HG02642 (cell line): ENCODE data around the gene AHSA1.
A peak's percentile ranks its signal among the peaks of the same experiment; 100 is the strongest.

Experiments
- ATAC-seq: cut with Tn5 transposase; IDR thresholded peaks from one replicate; pipeline ENCODE4 v1.9.1; 2021; ENCODE audit warnings: mild to moderate bottlenecking; ENCODE audit not compliant: unreplicated experiment, poor library complexity

AHSA1 gene

GRCh38 chr14:77470224-77470870 is 12.5 kb downstream of the AHSA1 start:
- ATAC-seq: no peak

DNA sequence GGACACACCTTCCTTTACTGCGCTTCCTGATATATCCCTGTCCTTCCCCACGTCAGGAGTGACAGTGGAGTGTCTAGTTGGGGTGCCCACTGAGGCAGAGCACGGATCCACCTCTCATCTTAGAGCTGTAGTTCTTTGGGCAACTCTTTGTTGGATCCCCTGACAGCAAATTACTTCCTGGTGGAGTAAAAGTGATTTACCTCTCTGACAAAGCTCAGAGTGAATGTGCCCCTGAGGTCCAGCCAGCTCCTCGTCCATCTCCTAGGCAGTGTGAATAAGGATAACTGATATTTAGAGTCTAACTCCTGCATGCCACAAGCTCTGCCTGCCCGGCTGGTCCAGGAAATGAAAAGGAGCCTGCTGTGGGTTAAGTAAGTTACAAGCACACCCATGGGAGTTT is 16.0 kb downstream of the AHSA1 start:
- no peak for ATAC-seq

GRCh38 chr14:77474479-77475177 is 16.7 kb downstream of the AHSA1 start:
- ATAC-seq: no peak

DNA sequence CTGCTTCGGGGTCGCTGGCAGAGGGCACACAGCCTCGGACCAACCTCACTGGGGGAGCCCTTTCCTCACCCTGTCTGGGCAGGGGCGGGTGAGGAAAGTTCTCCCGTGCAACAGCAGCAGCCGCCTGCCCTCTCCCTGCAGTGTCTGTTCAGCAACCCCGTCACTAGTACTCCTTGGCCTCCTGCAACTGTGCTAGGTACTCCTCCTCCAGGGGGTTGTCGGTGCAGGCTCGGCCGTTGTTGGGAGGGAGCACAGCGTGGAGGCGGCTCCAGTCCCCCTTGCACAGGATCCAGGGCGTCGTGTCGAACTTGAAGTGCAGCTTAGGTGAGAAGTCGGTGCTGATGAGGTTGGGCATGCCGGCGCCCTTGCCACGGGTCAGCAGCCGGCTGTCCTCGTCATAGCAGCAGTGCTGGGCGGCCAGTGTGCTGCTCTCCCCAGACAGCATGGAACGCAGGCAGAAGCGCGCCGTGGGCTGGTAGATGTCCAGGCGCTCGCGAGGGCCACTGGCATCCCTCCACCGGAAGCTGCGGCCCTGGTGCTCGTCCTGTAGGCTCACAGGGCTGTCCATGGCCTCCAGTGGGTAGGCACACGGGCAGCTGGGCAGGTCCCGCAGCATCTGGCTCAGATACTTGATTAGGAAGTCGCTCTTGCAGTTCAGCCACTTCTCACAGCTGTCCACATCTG is 17.7 kb downstream of the AHSA1 start:
- no peak for ATAC-seq

GRCh38 chr14:77478029-77478428 is 20.1 kb downstream of the AHSA1 start:
- ATAC-seq: no peak

DNA sequence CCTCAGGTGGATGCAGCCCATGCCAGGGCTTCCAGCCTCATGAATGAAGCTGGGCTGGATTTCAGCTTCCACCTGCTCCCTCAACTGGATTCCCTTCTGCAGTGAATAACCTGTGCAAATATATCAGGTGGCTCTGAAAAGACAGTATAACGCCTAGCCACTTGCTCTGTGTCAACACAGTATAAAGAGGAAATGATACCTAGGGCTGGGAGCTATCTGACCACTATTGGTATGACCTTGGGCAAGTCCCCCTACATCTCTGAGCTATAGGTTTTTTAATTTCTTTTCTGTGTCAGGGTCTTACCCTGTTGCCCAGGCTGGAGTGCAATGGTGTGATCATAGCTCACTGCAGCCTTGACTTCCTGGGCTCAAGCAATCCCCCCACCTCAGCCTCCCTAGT is 20.9 kb downstream of the AHSA1 start:
- peak; percentile 86 for ATAC-seq

- ATAC-seq: no peak
These were observed 24.5 kb downstream of the AHSA1 start for GRCh38 chr14:77482422-77482821.

DNA sequence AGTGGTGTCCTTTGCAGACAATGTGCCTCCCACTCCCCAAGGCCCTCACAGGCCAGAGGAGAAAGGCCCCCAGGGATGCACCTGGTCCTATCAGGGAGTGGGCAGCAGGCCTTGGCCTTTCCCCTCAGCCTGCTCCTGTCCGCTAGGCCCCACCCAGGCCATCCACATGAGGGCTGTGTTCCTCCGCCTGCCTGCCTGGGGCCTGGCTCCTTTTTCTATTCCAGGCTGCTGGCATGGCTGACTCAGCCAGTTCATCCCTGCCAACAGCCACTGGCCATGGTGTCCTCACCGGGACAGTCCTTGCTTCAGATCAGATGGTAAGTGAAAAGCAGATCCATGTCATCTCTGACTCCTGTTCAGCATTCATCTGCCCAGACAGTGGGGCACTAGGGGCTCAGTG is 27.4 kb downstream of the AHSA1 start:
- no peak for ATAC-seq

DNA sequence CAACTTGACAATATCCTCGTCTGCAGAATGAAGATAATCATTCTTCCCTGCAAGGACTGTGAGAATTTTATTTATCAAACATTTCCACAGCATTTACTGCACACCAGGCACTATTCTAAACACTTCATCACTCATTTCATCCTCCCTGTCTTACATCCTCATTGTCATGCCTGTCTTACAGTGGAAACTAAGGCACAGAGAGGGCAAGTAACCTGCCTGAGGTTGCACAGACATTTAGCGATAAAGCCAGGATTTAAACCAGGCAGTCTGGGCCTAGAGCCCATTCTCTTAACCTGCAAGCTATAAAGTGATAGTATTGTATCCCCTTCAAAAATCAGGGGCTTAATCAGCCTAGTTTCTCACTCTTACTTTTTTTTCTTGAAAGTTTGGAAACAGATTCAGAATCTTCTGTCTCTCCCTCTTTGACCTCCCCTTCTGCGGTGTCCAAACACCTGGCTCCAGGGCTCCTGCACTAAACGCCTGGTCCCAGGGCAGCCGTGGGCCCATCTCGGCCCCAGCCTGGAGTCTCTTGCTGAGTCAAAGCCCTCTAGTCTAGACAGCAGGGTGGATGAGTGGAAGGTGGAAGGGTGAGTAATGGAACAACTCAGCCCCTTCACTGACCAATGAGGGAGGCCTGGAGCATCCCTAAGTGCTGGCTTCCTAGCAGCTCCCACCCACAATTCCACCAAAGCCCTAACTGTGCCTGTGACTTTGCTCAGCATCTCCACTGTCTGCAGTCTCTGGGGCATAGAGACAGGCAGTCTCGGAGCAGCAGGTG is 28.2 kb downstream of the AHSA1 start:
- ATAC-seq: no peak

DNA sequence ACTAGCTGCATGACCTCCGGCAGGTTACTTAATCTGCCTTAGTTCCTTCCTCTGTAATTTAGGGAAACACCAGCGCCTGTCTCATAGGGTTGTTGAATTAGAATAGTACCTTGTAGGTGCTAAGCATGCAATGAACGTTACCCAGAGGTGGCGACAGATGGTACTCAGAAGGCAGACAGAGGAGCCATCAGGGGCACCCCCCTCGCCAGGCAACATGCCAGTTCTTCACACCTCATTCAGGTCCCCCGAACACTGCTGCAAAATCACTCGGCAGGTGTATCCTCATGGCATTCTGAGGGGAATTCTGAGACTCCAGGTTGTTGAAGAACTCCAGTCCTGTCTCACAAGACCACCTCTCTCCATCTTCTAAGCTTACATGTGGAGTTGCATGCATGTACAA is 30.7 kb downstream of the AHSA1 start:
- ATAC-seq: no peak

DNA sequence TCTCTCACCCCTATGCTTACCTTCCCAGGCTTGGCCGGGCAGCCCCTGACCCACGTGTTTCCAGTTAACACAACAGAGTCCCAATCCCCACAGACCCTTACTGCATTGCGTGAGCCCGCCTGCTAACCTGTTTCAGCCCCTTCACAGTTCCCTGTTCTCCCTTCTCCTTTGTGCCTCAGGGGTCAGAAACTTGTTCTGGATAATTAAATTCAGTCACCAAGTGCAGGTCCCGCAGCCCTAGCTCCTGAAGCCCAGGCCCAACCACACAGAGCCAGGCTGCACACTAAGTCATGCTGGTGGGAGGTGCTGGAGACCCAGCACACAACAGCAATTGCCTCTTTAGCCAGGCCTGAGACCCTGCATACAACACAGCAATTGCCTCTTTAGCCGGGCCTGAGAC is 31.1 kb downstream of the AHSA1 start:
- no peak for ATAC-seq

GRCh38 chr14:77490347-77490986 is 32.6 kb downstream of the AHSA1 start:
- no peak for ATAC-seq

- ATAC-seq: no peak
These were observed 33.2 kb downstream of the AHSA1 start for GRCh38 chr14:77491056-77491455.

- ATAC-seq: no peak
These were observed 37.4 kb downstream of the AHSA1 start for GRCh38 chr14:77495334-77495733.

DNA sequence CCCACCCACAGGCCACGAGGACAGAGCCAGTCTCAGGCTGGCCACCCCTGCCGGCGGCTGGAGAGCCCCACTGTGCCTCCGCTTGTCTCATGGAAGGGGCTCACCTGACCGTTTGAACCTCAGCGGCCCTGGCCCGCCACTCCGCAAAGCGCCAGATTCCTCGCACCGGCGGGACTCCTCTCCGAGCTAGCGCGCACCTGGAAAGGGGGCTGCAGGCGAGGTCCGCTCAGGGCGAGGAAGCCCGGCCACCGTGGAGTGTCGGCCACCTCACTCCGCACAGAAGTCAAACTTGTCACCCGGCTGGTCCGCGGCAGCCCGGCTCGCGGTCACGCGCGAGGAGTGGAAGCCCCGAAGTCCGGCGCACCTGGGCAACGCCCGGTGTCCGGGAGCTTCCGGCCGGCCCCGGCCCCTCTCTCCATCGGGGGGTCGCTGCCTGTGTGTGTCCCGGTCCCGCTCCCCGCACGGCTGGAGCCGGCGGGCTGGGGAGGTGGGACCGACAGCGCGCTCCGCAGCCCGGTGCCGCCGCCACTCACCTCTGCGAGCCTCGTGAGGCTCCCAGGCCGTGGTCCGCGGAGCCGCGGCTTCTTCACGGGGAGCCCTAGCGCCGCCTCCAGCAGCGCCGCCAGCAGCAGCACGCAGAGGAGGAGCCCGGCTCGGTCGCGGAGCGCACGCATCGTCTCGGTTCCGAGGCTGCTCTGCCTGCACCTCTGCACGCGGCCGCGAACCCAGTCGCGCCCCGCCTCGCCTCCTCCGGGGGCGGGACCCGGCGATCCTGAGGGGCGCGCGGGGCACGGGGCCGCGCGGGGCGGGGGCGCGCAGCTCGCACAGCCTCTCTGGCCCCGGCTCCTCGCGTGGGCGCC is 40.5 kb downstream of the AHSA1 start, which contains the start of gene ISM2:
ISM2 (minus strand) TSS at position 697 of the 860 bp plus-strand sequence; CDS start at position 674, 23 bp downstream.
- ATAC-seq: peak; percentile 65

DNA sequence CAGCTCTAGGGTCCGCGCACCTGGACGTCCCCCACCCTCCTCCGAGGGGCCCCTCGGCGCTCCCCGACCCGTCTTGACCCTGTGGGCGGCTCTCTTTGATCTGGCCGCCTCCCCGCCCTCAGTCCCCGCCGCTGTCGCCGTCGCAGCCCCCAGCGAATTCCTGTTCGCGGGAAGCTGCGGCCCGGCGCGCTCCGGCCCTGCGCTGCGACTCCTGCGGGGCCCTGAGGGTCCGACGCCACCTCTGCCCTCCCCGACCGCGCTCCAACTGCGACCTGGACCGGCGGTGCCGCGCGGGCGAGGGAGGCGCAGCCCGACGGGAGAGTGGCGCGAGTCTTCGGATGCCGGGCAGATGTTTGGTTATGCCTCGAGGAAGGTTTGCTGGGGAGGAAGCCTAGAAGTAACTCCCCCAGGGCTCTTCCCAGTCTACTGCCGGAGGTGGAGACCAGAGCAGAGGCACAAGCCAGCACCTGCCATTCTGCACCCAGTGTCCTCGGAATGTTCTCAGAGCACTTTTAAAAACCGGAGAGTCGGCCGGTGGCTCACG is 41.2 kb downstream of the AHSA1 start:
- ATAC-seq: peak; percentile 35

DNA sequence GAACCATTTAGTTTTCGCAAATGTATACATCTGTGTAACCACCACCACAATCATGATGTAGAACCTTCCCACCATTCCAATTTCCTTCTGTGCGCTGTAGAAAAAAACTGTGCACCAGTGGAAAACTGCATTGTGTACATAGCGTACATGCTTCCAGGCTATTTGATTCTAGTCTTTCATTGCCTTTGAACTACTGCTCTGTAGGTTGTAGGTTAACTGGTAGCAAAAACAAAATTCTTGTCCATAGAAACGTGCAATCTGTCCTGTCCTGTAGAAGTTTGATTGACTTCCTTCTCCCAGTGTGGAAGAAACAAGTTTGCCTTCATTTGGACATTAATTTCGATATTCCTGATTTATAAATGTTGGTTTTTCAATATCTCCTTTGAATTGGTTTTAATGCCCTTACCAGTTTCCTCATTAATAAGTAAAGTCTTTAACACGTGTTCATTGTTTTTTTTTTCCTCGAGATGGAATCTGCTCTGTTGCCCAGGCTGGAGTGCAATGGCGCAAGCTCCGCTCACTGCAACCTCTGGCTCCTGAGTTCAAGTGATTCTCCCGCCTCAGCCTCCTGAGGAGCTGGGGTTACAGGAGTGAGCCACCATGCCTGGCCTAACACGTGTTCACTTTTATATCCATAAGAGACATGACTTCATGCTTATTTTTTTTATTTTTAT is 44.4 kb downstream of the AHSA1 start:
- no peak for ATAC-seq

- no peak for ATAC-seq
These were observed 45.2 kb downstream of the AHSA1 start for GRCh38 chr14:77503138-77503537.

- no peak for ATAC-seq
These were observed 47.1 kb downstream of the AHSA1 start for GRCh38 chr14:77505031-77505430.
